ENCODE data around the gene MMGT1.

DNA sequence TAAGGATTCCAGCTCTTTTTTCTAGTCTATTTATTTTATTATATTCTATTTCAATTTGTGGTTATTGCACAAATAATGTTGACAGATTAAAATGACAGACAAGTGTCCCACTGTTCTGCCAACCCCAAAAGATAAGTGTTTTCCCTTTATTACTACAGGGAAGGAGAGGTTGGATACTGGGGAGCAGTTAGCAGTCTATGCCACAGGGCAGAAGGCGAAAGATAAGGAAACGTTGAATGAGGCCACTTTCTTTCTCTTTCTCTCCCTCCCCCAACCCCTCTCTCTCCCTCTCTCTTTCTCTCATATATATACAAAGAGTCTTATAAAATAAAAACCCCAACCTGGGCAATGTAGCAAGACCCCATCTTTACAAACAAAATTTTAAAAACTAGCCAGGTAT lies 43.1 kb upstream of the MMGT1 start:
- TF ChIP-seq EZH2phosphoT487 (IDR thresholded peaks at IDR 0.05; ENCODE audit: insufficient read depth, low read depth) (no peak), EZH2 (IDR thresholded peaks at IDR 0.05; ENCODE audit: insufficient read depth, poor library complexity, severe bottlenecking) (no peak)

All from GM23248 (cell line).